H1 (cell line): ENCODE measurements around the gene DNAH12. TPM values are rescaled to one million over a fixed set of nuclear protein-coding genes. Genes with fewer than 3 reads are reported as not detected.

Source experiments
- CTCF ChIP-seq, 3 experiments: IDR thresholded peaks; 1 replicate in 2 of 3; 2 replicates in 1 of 3; pipeline versions ENCODE4 v1.5.1 to v1.6.1; 2011; ENCODE audit warnings: low read length in 3 of 3, mild to moderate bottlenecking in 3 of 3, inconsistent platforms in 2 of 3, low read depth in 1 of 3, moderate library complexity in 1 of 3; ENCODE audit not compliant: insufficient read depth in 1 of 3; ENCODE audit errors: control extremely low read depth in 1 of 3
- KDM1A ChIP-seq: fragments of 200-600, 300-600 bp; sonication (generic); IDR thresholded peaks from 2 replicates; pipeline ENCODE4 v1.7.1; 2016; ENCODE audit warnings: mild to moderate bottlenecking, low read length, borderline replicate concordance
- SIX5 ChIP-seq: IDR thresholded peaks from 2 replicates; pipeline ENCODE4 v1.6.1; 2011; ENCODE audit warnings: mild to moderate bottlenecking, low read depth, low read length
- polyA plus RNA-seq, 7 experiments: library from polyadenylated mRNA; depleted of rRNA in 3 of 7; stranded (reverse) in 5 of 7; unstranded in 2 of 7; fragments of >200 nt in 5 of 7; fragments of 200-250 nt in 2 of 7; gene quantifications; 1 replicate in 5 of 7; 2 replicates in 1 of 7; 4 replicates in 1 of 7; pipeline versions ENCODE4 v1.2.1 to v1.2.3, GENCODE V29; 2011 to 2013; ENCODE audit warnings: missing spikeins in 2 of 7, mixed read lengths in 2 of 7
- total RNA-seq: library from RNA; stranded (reverse); fragmentation: NEBNext Ultra II Directional; extraction: Animal tissue kit (Norgen Biotek cat#: 25700); gene quantifications from 2 replicates; pipeline ENCODE4 v1.2.1, GENCODE V29; 2021

Gene DNAH12
- total and polyA plus RNA-seq, 2 of the 8 experiments (the other 6 are each of a cell fraction or from before 2014, with no cell fraction given): not detected

GRCh38 chr3:57555306-57555705 is 11.2 kb upstream of the DNAH12 start (continued):
- no peak for TF ChIP-seq CTCF (IDR thresholded peaks at IDR 0.05; ENCODE audit: control extremely low read depth in 1 of 3, insufficient read depth in 1 of 3, low read depth in 1 of 3, low read length in 3 of 3)
- TF ChIP-seq SIX5: no peak
- no peak for TF ChIP-seq KDM1A
